ENCODE measurements around the gene PRKCB.

PRKCB gene

GRCh38 chr16:23842137-23842600, 6.4 kb downstream of the PRKCB start:
- H3K4me3 ChIP-seq (ENCODE audit: low read depth, low read length): no peak overlapping the region
- TF ChIP-seq CTCF (IDR thresholded peaks at IDR 0.05; ENCODE audit: low read depth, low read length): no peak
- in situ Hi-C loops (cut with HindIII; ENCODE audit: low sequenced_read_pairs): no loop called here
- DNase-seq (ENCODE audit: low read depth, low spot score): no peak

- no peak for DNase-seq (ENCODE audit: low read depth, low spot score)
- in situ Hi-C loops (cut with HindIII; ENCODE audit: low sequenced_read_pairs): no loop called here
- H3K4me3 ChIP-seq (ENCODE audit: low read depth, low read length): no peak overlapping the region
- no peak for TF ChIP-seq CTCF (IDR thresholded peaks at IDR 0.05; ENCODE audit: low read depth, low read length)
These were observed 7.4 kb downstream of the PRKCB start for GRCh38 chr16:23843143-23843542.

GRCh38 chr16:23847251-23847650, 11.5 kb downstream of the PRKCB start:
- in situ Hi-C loops (cut with HindIII; ENCODE audit: low sequenced_read_pairs): no loop called here
- H3K4me3 ChIP-seq (ENCODE audit: low read depth, low read length): no peak overlapping the region
- TF ChIP-seq CTCF (IDR thresholded peaks at IDR 0.05; ENCODE audit: low read depth, low read length): no peak

GRCh38 chr16:23847948-23848347, 12.2 kb downstream of the PRKCB start:
- TF ChIP-seq CTCF (IDR thresholded peaks at IDR 0.05; ENCODE audit: low read depth, low read length): no peak
- in situ Hi-C loops (cut with HindIII; ENCODE audit: low sequenced_read_pairs): no loop called here
- no peak overlapping the region for H3K4me3 ChIP-seq (ENCODE audit: low read depth, low read length)
- DNase-seq (ENCODE audit: low read depth, low spot score): no peak

More at GRCh38 chr16:23847251-23847650, 11.5 kb downstream of the PRKCB start:
- DNase-seq (ENCODE audit: low read depth, low spot score): no peak

GRCh38 chr16:23848958-23849357, 13.2 kb downstream of the PRKCB start:
- H3K4me3 ChIP-seq (ENCODE audit: low read depth, low read length): no peak overlapping the region
- in situ Hi-C loops (cut with HindIII; ENCODE audit: low sequenced_read_pairs): no loop called here
- no peak for TF ChIP-seq CTCF (IDR thresholded peaks at IDR 0.05; ENCODE audit: low read depth, low read length)
- no peak for DNase-seq (ENCODE audit: low read depth, low spot score)

- DNase-seq (ENCODE audit: low read depth, low spot score): no peak
- in situ Hi-C loops (cut with HindIII; ENCODE audit: low sequenced_read_pairs): no loop called here
- no peak for TF ChIP-seq CTCF (IDR thresholded peaks at IDR 0.05; ENCODE audit: low read depth, low read length)
These were observed 17.2 kb downstream of the PRKCB start for GRCh38 chr16:23852794-23853562.

More at GRCh38 chr16:23852794-23853562, 17.2 kb downstream of the PRKCB start:
- H3K4me3 ChIP-seq (ENCODE audit: low read depth, low read length): no peak overlapping the region

Measured in astrocyte of the spinal cord (primary cell).